Vagina (tissue), 2 donors: ENCODE results near the gene IMMP2L.

Experiments
- POLR2A ChIP-seq, 2 donors: fragments of 450-650 bp; IDR thresholded peaks; one replicate each; pipeline ENCODE4 v1.6.1; 2017; ENCODE audit warnings: antibody characterized with exemption in 2 of 2, mild to moderate bottlenecking in 2 of 2, moderate library complexity in 2 of 2
- TF ChIP-seq, protein P1 (sequence below), 3 experiments: fragments of 450-650 bp in 2 of 3; fragments of 200-600 bp in 1 of 3; sonication (generic) in 1 of 3; IDR thresholded peaks; one replicate each; pipeline ENCODE4 v1.5.1; 2017 to 2019; ENCODE audit warnings: antibody characterized with exemption in 3 of 3, mild to moderate bottlenecking in 2 of 3, moderate library complexity in 2 of 3

DNA sequence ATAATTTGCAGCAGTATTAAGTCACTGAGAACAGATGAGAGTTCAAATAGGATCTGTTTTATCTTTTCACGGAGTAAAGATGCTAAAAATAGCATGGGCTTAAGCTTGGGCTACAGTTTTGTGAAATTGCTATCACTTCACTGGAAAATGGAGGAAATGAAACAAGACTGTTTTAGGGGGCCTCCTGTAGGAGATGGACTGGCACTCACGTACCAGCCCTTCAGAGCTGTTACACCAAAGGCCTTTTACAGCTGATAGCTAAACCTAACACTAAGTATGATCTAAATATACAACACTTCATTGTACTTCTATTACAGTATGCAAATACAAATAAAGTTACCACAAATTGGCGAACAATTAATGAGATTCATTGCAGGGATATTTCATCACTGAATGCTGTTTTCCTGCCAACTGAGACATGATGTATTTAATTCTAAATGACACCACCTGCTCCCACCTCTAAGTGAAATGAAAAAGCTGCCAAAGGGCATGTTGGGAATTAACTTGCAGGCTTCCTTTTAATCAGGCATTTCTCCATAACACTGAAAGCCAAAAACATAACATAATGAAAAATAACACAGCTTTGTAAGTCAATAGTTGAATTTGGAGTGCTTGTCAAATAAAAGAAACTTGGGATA, 775.8 kb downstream of the IMMP2L start:
- TF ChIP-seq, protein P1, sequence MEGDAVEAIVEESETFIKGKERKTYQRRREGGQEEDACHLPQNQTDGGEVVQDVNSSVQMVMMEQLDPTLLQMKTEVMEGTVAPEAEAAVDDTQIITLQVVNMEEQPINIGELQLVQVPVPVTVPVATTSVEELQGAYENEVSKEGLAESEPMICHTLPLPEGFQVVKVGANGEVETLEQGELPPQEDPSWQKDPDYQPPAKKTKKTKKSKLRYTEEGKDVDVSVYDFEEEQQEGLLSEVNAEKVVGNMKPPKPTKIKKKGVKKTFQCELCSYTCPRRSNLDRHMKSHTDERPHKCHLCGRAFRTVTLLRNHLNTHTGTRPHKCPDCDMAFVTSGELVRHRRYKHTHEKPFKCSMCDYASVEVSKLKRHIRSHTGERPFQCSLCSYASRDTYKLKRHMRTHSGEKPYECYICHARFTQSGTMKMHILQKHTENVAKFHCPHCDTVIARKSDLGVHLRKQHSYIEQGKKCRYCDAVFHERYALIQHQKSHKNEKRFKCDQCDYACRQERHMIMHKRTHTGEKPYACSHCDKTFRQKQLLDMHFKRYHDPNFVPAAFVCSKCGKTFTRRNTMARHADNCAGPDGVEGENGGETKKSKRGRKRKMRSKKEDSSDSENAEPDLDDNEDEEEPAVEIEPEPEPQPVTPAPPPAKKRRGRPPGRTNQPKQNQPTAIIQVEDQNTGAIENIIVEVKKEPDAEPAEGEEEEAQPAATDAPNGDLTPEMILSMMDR (IDR thresholded peaks at IDR 0.05) = no peak
- no peak for TF ChIP-seq POLR2A (IDR thresholded peaks at IDR 0.05)
